Activated T-cell treated with anti-CD3 and anti-CD28 coated beads, Interleukin-2, amount 50 U/mL, for 72 hours (primary cell): Measurements from ENCODE around the gene CTU1. TPM values are rescaled to one million over a fixed set of nuclear protein-coding genes. Genes with fewer than 3 reads are reported as not detected.

Experiments used
- ATAC-seq, 2 donors: fragments of 150-1000 bp; cut with Tn5 transposase; replicated peaks in 1 of 2; 2 replicates each; pipeline ENCODE4 v1.10.0; 2021; ENCODE audit warnings: moderate library complexity in 2 of 2, mild to moderate bottlenecking in 1 of 2
- DNase-seq, 2 donors: peaks; one replicate each; pipeline ENCODE4 v3.0.0; 2021 to 2022; ENCODE audit warnings: mixed read lengths in 1 of 2
- H3K27ac Mint-ChIP-seq: one replicate; pipeline ENCODE4 v1.8.0; 2022; ENCODE audit warnings: mild to moderate bottlenecking, moderate library complexity, mixed read lengths
- H3K27me3 Mint-ChIP-seq: one replicate; pipeline ENCODE4 v1.8.0; 2022; ENCODE audit warnings: low read depth, mixed read lengths
- H3K36me3 Mint-ChIP-seq, 2 donors: one replicate each; pipeline ENCODE4 v1.8.0; 2022; ENCODE audit warnings: mixed read lengths in 2 of 2, mild to moderate bottlenecking in 1 of 2; ENCODE audit not compliant: insufficient read depth in 2 of 2
- H3K4me1 Mint-ChIP-seq: one replicate; pipeline ENCODE4 v1.8.0; 2022; ENCODE audit warnings: low read depth, mixed read lengths
- H3K4me3 Mint-ChIP-seq, 2 donors: one replicate each; pipeline ENCODE4 v1.8.0; 2022; ENCODE audit warnings: mild to moderate bottlenecking in 2 of 2, mixed read lengths in 2 of 2, moderate library complexity in 2 of 2
- H3K9me3 Mint-ChIP-seq, 2 donors: one replicate each; pipeline ENCODE4 v1.8.0; 2022; ENCODE audit warnings: mixed read lengths in 2 of 2
- total RNA-seq, 2 donors: library from RNA; stranded (reverse); gene quantifications; one replicate each; pipeline ENCODE4 v1.2.3, GENCODE V29; 2022

CTU1 gene
- total RNA-seq, 2 donors from 2014 or later, result 10.7 to 11.9 TPM

GRCh38 chr19:51081476-51081875 is 26.7 kb downstream of the CTU1 start:
- Mint-ChIP-seq H3K4me1 (peaks cover 4% of the 10 kb centered on the region), H3K27me3 (peaks cover 19% of the 10 kb centered on the region), H3K9me3 (no peaks in the 10 kb centered on the region), H3K4me3 (no peak overlapping the region), H3K27ac (no peak overlapping the region), H3K36me3 (no peaks in the 10 kb centered on the region)
- ATAC-seq (no peak), DNase-seq (no peak)

- Mint-ChIP-seq H3K4me3 (no peak overlapping the region), H3K4me1 (peaks cover 4% of the 10 kb centered on the region)
- no peak for DNase-seq
Observed at GRCh38 chr19:51079481-51080110, 28.6 kb downstream of the CTU1 start.

GRCh38 chr19:51078731-51079130 is 29.5 kb downstream of the CTU1 start:
- no peak for DNase-seq
- H3K27ac Mint-ChIP-seq, result no peak overlapping the region
- H3K4me3 Mint-ChIP-seq, result no peak overlapping the region
- peaks cover 28% of the 10 kb centered on the region for H3K27me3 Mint-ChIP-seq
- H3K36me3 Mint-ChIP-seq, result peaks cover 0 to 3% of the 10 kb centered on the region in 2 donors
- ATAC-seq, result no peak
- H3K4me1 Mint-ChIP-seq, result peaks cover 4% of the 10 kb centered on the region
- peaks cover 0 to 1% of the 10 kb centered on the region in 2 donors for H3K9me3 Mint-ChIP-seq

More at GRCh38 chr19:51079481-51080110, 28.6 kb downstream of the CTU1 start:
- no peaks in the 10 kb centered on the region for H3K9me3 Mint-ChIP-seq
- H3K36me3 Mint-ChIP-seq, result no peaks in the 10 kb centered on the region
- no peak overlapping the region for H3K27ac Mint-ChIP-seq
- ATAC-seq, result no peak
- H3K27me3 Mint-ChIP-seq, result peaks cover 22% of the 10 kb centered on the region

- Mint-ChIP-seq H3K4me1 (no peaks in the 10 kb centered on the region), H3K27me3 (peaks cover 28% of the 10 kb centered on the region), H3K36me3 (peaks cover 0 to 8% of the 10 kb centered on the region in 2 donors), H3K27ac (no peak overlapping the region), H3K4me3 (no peak overlapping the region), H3K9me3 (peaks cover 0 to 1% of the 10 kb centered on the region in 2 donors)
- no peak for ATAC-seq
- no peak for DNase-seq
Observed at GRCh38 chr19:51078104-51078503, 30.1 kb downstream of the CTU1 start.

- H3K9me3 Mint-ChIP-seq, result peaks cover 0 to 1% of the 10 kb centered on the region in 2 donors
- no peaks in the 10 kb centered on the region for H3K4me1 Mint-ChIP-seq
- H3K27ac Mint-ChIP-seq, result no peak overlapping the region
- no peak overlapping the region for H3K4me3 Mint-ChIP-seq
- ATAC-seq (no peak), DNase-seq (no peak)
- H3K36me3 Mint-ChIP-seq, result peaks cover 0 to 8% of the 10 kb centered on the region in 2 donors
- H3K27me3 Mint-ChIP-seq, result peaks cover 19% of the 10 kb centered on the region
Observed at GRCh38 chr19:51076631-51077213, 31.5 kb downstream of the CTU1 start.

- no peak overlapping the region for H3K4me3 Mint-ChIP-seq
- no peak overlapping the region for H3K27ac Mint-ChIP-seq
- DNase-seq (no peak), ATAC-seq (no peak)
- H3K36me3 Mint-ChIP-seq, result peaks cover 0 to 8% of the 10 kb centered on the region in 2 donors
- H3K9me3 Mint-ChIP-seq, result peaks cover 0 to 1% of the 10 kb centered on the region in 2 donors
- no peaks in the 10 kb centered on the region for H3K4me1 Mint-ChIP-seq
- peaks cover 19% of the 10 kb centered on the region for H3K27me3 Mint-ChIP-seq
Observed at GRCh38 chr19:51075998-51076397, 32.2 kb downstream of the CTU1 start.

GRCh38 chr19:51071095-51071405 is 37.2 kb downstream of the CTU1 start:
- H3K9me3 Mint-ChIP-seq, result peaks cover 3 to 4% of the 10 kb centered on the region in 2 donors
- H3K4me3 Mint-ChIP-seq, result no peak overlapping the region
- no peak overlapping the region for H3K27ac Mint-ChIP-seq
- peaks cover 0 to 8% of the 10 kb centered on the region in 2 donors for H3K36me3 Mint-ChIP-seq
- H3K4me1 Mint-ChIP-seq, result no peaks in the 10 kb centered on the region
- ATAC-seq, result no peak
- no peak for DNase-seq
- peaks cover 37% of the 10 kb centered on the region for H3K27me3 Mint-ChIP-seq

- ATAC-seq (no peak), DNase-seq (no peak)
- Mint-ChIP-seq H3K27ac (no peak overlapping the region), H3K36me3 (peaks cover 0 to 8% of the 10 kb centered on the region in 2 donors), H3K4me1 (no peaks in the 10 kb centered on the region), H3K4me3 (no peak overlapping the region), H3K27me3 (peaks cover 43% of the 10 kb centered on the region), H3K9me3 (peaks cover 3 to 4% of the 10 kb centered on the region in 2 donors)
Observed at GRCh38 chr19:51070334-51071094, 37.7 kb downstream of the CTU1 start.

- DNase-seq (no peak), ATAC-seq (no peak)
- peaks cover 0 to 2% of the 10 kb centered on the region in 2 donors for H3K36me3 Mint-ChIP-seq
- H3K27ac Mint-ChIP-seq, result no peak overlapping the region
- H3K4me1 Mint-ChIP-seq, result no peaks in the 10 kb centered on the region
- peaks cover 45% of the 10 kb centered on the region for H3K27me3 Mint-ChIP-seq
- no peak overlapping the region for H3K4me3 Mint-ChIP-seq
- peaks cover 2 to 4% of the 10 kb centered on the region in 2 donors for H3K9me3 Mint-ChIP-seq
Observed at GRCh38 chr19:51066393-51067186, 41.6 kb downstream of the CTU1 start.

GRCh38 chr19:51065221-51065960 is 42.8 kb downstream of the CTU1 start:
- DNase-seq (no peak), ATAC-seq (no peak)
- Mint-ChIP-seq H3K9me3 (peaks cover 6 to 7% of the 10 kb centered on the region in 2 donors), H3K27me3 (peaks cover 57% of the 10 kb centered on the region), H3K27ac (no peak overlapping the region), H3K4me3 (peak overlapping the region; percentile 41 to 62), H3K36me3 (peaks cover 0 to 2% of the 10 kb centered on the region in 2 donors), H3K4me1 (no peaks in the 10 kb centered on the region)

GRCh38 chr19:51064534-51065220 is 43.5 kb downstream of the CTU1 start, which contains the start of gene KLK13:
Gene KLK13 (minus strand): TSS chr19:51065092. CDS start chr19:51065067, 25 bp downstream.
- Mint-ChIP-seq H3K4me3 (peak within 1 kb of the TSS; percentile 41 to 62), H3K9me3 (peaks cover 6 to 7% of the 10 kb centered on the region in 2 donors), H3K27me3 (peaks cover 61% of the 10 kb centered on the region), H3K36me3 (peaks cover 0 to 2% of the 10 kb centered on the region in 2 donors), H3K4me1 (no peaks in the 10 kb centered on the region), H3K27ac (no peak within 1 kb of the TSS)
- DNase-seq (peak in 1 of 2 donors; percentile 3), ATAC-seq (peak in 1 of 2 donors; percentile 32)

- H3K9me3 Mint-ChIP-seq, result peaks cover 6 to 7% of the 10 kb centered on the region in 2 donors
- H3K27me3 Mint-ChIP-seq, result peaks cover 64% of the 10 kb centered on the region
- H3K4me1 Mint-ChIP-seq, result no peaks in the 10 kb centered on the region
- peaks cover 0 to 2% of the 10 kb centered on the region in 2 donors for H3K36me3 Mint-ChIP-seq
- ATAC-seq (no peak), DNase-seq (no peak)
- H3K27ac Mint-ChIP-seq, result no peak overlapping the region
- H3K4me3 Mint-ChIP-seq, result no peak overlapping the region
Observed at GRCh38 chr19:51063664-51064063, 44.5 kb downstream of the CTU1 start.
